Esophagus muscularis mucosa (tissue), 3 donors: Measurements from ENCODE around the gene FES.

Source experiments
- CTCF ChIP-seq, 3 experiments: fragments of 200-600 bp in 2 of 3; fragments of 450-650 bp in 1 of 3; sonication (generic) in 2 of 3; IDR thresholded peaks; one replicate each; pipeline ENCODE4 v1.5.1; 2017 to 2019; ENCODE audit warnings: antibody characterized with exemption in 3 of 3, mild to moderate bottlenecking in 2 of 3, moderate library complexity in 1 of 3
- POLR2A ChIP-seq: fragments of 450-650 bp; IDR thresholded peaks from one replicate; pipeline ENCODE4 v1.6.1; 2017; ENCODE audit warnings: antibody characterized with exemption, moderate library complexity, mild to moderate bottlenecking, low read depth

- TF ChIP-seq CTCF (IDR thresholded peaks at IDR 0.05) (no peak), POLR2A (no peak)
These were observed 56.7 kb downstream of the FES start for GRCh38 chr15:90941038-90941437.
